GM19395 (cell line): ENCODE results near the gene LST1.
"Not testable (repeated sequence)": the region's sequence is repeated elsewhere in the genome, so short reads cannot be mapped to it uniquely, and the experiment has no call there.

Source experiments
- ATAC-seq: cut with Tn5 transposase; IDR thresholded peaks from one replicate; pipeline ENCODE4 v1.9.1; 2021; ENCODE audit warnings: mild to moderate bottlenecking, moderate library complexity; ENCODE audit not compliant: unreplicated experiment

Gene LST1

DNA sequence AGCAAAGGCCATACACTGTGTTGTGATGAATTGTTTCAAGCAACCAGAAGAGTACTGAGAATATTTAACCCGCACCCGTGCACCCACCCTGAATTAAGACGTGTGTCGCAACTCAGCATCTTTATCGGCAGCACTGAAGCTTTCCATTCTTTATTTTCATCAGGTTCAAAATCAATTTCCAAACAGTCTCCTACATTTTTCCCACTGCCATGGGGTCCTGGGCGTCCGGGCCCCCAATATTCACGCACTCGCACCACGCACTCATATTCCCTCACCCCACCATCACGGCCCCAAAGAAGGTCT lies 5.7 kb upstream of the LST1 start:
- ATAC-seq, result no peak

DNA sequence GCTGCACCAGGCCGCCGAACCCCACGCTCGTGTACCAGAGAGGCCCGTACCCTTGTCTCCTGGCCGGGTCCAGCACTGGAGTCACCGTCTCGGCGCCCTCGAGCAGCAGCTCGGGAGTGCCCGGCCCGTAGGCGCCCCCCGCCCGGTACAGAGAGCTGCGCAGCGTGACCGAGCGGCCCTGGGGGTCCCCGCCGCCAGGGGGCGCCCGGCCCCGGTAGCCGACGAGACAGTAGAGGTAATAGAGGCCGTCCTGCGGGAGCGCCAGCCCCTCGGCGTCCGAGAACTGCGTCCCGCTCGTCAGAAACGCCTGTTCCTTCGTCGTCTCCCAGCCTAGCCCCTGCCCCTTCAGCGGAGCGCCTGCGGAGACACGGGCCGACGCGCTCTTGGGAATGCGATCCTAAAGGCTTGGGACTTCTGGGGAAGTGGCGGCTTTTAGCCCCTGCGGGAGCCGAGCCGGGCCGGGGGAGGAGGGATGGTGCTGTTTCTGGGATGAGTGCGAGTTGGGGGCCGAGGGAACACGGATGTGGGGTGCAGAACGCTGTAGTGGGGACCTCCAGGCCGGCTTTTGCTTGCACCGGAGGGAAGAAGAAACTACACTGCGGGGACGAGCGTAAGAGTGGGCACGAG lies 5.2 kb upstream of the LST1 start:
- ATAC-seq, result peak; percentile 60

GRCh38 chr6:31581434-31582229 lies 4.4 kb upstream of the LST1 start:
- ATAC-seq, result no peak

DNA sequence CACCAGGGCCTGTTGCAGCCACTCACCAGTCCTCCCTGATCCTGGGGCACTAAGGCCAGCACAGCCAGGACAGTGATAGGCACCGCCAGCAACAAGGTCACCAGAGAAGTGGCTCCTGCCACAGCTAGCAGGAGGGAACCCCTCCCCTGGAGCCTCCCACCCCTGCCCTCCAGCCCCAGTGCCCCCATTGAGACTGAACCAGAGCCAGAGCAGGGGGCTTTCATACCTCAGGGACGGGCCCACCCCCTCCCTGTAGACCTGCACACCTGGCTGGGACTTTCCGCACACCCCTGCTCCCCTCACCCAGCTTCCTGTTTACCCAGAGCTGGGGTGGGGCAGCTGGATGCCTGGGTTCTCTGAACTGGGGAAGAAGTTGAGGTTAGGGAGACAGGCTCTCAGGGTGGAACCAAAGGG lies 3.8 kb upstream of the LST1 start, which contains the start of gene LTB:
Gene LTB (minus strand): TSS at position 195 of the 414 bp plus-strand sequence. CDS start 7 bp downstream, at position 188.
- ATAC-seq, result no peak

- no peak for ATAC-seq
Observed at GRCh38 chr6:31585491-31585890, 586 bp upstream of the LST1 start.

GRCh38 chr6:31586599-31587281 lies 663 bp downstream of the LST1 start:
- no peak for ATAC-seq

DNA sequence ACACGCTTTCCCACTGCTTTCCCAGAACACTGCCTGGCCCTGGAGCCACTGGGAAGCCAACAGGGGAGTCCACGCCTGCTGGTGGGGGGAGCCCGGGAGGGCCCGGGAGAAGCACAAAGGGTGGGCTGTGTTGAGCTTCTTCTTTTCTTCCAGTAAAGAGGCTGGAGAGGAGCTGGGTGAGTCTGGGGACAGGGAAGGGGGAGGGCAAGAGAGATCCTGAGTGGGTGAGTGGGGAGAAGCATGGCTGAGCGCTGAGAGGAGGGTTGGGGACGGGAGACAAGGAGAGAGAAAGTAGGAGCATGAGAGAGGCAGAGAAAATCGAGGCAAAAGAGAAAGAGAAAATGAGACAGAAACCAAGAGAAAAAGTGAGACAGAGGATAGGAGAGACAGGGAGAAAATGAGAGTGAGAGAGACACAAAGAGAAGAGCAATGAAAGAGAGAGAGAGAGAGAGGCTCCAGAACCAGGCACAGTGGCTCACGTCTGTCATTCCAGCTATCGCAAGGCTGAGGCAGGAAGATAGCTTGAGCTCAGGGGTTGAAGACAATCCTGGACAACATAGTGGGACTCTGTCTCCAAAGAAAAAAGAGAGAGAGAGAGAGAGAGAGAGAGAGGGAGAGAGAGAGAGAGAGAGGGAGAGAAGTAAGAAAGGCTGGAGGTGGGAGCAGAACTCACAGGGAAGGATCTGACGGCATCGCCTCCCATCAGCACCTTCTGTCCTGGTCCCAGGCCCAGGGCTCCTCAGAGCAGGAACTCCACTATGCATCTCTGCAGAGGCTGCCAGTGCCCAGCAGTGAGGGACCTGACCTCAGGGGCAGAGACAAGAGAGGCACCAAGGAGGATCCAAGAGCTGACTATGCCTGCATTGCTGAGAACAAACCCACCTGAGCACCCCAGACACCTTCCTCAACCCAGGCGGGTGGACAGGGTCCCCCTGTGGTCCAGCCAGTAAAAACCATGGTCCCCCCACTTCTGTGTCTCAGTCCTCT lies 2.0 kb downstream of the LST1 start:
- no peak for ATAC-seq

DNA sequence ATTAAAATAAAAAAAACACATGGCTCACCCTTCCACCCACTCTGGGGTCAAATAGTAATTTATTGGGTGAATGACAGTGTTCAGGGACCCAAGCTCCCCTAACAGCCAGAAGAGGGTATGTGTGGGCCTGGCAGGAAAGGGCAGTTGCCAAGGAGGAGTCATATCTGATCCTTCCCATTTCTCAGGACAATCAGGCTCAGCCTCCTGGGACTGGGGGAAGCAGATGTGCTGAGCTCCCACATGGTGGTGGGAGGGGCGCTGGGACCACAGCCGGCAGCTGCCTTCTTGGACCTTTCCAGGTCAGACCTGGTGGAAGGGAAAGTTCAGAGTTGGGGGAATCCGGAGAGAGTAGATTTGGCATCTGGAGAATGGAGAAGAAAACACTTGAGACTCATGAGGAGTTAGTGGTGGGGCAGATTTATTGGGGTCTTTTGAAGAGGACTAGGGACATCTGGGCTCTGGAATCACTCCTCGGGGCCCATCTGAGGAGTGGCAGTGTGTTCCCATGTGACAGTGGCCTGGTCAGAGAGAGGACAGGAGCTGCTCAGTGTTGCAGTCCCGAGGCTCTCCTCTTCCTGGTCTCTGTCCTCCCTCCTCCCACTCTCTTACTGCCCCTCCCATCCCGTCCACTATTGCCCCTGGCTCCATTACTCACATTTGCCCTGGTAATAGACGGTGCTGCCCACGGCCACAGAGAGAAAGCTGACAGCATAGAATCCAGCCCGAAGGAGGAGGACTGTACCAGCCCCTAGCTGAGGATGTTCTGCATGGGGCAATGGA lies 3.0 kb downstream of the LST1 start:
- no peak for ATAC-seq

- not testable (repeated sequence) for ATAC-seq
Observed at GRCh38 chr6:31590691-31591090, 4.6 kb downstream of the LST1 start.

- peak; percentile 37 for ATAC-seq
Observed at GRCh38 chr6:31592396-31592771, 6.3 kb downstream of the LST1 start.

DNA sequence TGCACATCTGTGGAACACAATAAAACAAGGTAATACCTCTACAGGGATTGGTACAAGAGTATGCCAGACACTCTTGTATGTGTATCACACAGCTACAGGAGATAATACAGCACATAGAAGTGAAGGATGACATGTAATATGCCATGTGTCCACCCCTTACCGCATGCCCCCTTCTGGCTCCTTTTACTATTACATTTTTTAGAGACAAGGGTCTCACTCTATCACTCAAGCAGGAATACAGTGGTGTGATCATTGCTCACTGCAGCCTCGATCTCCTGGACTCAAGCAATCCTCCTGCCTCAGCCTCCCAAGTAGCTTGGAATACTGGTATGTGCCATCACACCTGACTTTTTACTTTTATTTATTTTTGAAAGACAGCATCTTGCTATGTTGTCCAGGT lies 10.9 kb downstream of the LST1 start:
- ATAC-seq, result no peak

GRCh38 chr6:31607317-31607716 lies 21.2 kb downstream of the LST1 start:
- ATAC-seq, result no peak

DNA sequence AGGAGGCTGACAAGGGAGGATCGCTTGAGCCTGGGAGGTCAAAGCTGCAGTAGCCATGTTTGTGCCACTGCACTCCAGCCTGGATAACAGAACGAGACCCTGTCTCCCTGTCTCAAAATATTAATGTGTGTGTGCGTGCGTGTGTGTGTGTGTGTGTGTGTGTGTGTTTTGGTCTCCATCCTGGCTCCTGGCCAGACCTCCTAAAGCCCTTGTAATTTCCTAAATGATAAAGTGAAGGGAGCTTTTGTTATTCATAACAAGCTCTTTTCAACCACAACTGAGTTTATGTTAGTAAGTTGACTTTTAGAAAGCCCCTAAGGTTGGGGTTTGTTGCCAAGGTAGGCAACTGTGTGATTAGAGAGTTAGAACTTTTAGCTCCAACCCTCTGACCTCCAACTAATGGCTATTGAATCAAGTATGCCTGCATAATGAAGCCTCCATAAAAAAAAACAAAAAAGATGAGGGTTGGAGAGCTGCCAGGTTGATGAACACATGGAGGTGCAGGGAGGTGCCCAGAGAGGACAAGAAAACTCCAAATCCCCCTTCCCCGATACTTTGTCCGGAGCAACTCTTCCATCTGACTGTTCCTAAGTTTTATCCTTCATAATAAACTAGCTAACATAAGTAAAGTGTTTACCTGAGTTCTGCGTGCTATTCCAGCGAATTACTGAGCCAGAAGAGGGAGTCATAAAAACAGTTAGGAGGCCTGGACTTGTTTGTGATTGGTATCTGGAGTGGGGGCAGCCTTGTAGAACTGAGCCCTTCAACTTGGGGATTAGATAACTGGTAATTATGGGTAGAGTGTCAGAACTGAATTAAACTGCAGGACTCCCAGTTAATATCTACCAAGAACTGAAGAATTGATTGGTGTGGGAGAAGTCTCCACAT lies 23.7 kb downstream of the LST1 start:
- no peak for ATAC-seq

DNA sequence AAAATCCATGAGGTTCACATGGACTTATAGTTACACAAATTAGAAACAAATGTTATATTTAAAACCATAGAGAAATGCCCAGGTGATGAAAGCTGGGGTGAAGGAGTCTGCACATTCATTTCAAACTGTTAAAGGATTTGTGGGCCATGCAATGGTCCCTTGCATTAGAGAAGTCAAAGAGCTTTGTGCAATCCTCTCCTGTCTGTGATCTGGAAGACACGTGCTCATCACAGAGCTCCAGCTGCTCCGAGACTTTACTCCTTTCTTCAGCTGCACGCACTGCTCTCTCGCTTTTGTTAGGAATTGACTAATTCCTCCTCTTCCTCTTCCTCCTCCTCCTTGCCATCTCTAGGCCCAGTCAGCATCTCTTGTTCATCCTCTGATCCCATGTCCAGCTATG lies 24.9 kb downstream of the LST1 start:
- no peak for ATAC-seq

- no peak for ATAC-seq
Observed at GRCh38 chr6:31614075-31614619, 28.1 kb downstream of the LST1 start.

DNA sequence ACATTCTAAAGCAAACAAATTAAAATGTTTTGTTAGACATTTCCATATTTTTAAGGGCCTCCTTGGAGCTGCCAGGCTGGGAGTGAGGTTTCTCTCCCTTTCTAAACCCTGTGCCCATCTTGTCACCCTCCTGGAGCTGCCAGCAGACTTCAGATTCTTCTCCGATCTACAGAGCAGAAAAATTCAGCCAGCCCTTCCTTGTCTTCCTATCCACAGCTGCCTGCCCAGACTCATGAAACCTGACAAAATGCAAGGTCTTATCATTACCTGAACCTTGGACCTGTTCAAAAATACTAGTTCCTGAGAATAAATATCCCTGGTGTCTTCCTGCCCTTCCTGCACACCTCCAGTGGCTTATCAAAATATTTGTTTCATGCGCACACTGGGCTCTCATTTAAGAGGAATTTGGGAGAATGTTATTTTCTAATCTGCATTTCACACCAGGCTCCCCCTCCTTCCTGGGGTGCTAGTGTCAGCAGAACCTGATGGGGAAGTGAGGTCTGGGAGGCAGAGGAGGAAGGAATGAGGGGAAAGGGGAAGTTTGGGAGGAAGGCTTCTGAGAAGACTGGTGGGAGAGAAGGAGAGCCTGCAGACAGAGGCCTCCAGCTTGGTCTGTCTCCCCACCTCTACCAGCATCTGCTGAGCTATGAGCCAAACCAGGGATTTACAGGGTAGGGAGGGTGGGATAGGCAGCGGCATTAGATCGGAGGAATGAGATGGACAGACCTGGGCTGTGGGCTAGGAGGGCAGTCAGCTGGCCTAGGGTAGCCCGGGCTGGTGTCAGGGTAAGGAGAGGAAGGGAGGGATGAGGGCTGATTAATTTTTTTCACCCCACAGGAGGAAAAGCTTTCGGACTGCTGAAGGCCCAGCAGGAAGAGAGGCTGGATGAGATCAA lies 28.9 kb downstream of the LST1 start, which contains the start of gene AIF1:
Gene AIF1 (plus strand): TSS at position 551 of the 895 bp plus-strand sequence. CDS start 96 bp downstream, at position 647.
- ATAC-seq, result no peak

- no peak for ATAC-seq
Observed at GRCh38 chr6:31615748-31616147, 29.7 kb downstream of the LST1 start.

DNA sequence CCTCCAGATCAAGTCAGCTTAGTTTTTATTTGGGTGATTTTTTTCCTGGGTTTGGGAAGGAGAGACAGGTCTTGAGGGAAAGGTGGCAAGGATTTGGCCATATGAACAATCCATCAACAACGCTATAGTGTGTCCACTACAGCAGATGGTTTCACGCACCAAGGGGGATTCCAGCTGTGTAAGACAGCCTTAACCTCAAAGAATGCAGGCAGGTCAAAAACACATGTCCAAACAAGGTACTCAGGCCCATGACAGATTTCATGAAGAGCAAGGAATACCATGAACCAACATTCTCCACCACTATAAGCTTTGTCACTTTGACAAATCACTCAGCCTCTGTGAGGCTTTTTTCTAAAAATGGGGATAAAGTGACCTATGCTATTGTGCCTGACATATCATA lies 30.9 kb downstream of the LST1 start:
- ATAC-seq, result no peak
